MG63 (cell line): ENCODE results near the gene IGSF10. TPM values are rescaled to one million over a fixed set of nuclear protein-coding genes. Genes with fewer than 3 reads are reported as not detected.

Experiments used
- DNase-seq: peaks from one replicate; pipeline ENCODE4 v3.0.0-alpha.2; 2020
- H3K27me3 ChIP-seq: fragments of 250-450 bp; sonication (Bioruptor Pico); 2 replicates; pipeline ENCODE4 v1.5.1; 2020; ENCODE audit warnings: mild to moderate bottlenecking, moderate library complexity
- H3K36me3 ChIP-seq: fragments of 250-450 bp; sonication (Bioruptor Pico); 2 replicates; pipeline ENCODE4 v1.5.1; 2020; ENCODE audit warnings: mild to moderate bottlenecking, moderate library complexity
- H3K4me3 ChIP-seq: fragments of 250-450 bp; sonication (Bioruptor Pico); 2 replicates; pipeline ENCODE4 v1.5.1; 2020; ENCODE audit warnings: mild to moderate bottlenecking, moderate library complexity
- H3K9me3 ChIP-seq: fragments of 250-450 bp; sonication (Bioruptor Pico); 2 replicates; pipeline ENCODE4 v1.5.1; 2020; ENCODE audit warnings: mild to moderate bottlenecking, moderate library complexity
- total RNA-seq: library from RNA; depleted of rRNA; stranded (reverse); fragments of >200 nt; shearing (Covaris generic); gene quantifications from 2 replicates; pipeline ENCODE4 v1.2.3, GENCODE V29; 2014; ENCODE audit warnings: low replicate concordance

The IGSF10 gene
- total RNA-seq, 1 experiment from 2014 or later, result 0.10 TPM

DNA sequence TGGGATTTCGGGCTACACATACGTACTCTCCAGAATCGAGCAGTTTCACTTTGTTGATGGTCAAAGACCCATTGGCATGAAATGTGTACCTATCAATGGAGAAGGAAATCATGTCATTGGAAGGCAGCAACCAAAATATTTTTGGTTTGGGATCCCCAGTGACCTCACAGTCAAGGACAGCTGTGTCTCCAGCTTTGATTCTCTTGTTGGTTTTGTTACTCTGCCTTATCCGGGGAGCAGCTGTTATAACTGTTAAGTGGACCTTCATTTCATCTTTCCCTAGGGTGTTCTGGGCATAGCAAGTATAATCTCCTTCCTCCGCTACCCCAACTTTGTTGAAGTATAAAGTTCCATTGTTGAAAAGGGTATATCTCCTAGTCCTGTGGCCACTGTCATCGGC is 23.0 kb downstream of the IGSF10 start:
- H3K36me3 ChIP-seq, result no peaks in the 10 kb centered on the region
- H3K27me3 ChIP-seq, result no peaks in the 10 kb centered on the region
- H3K4me3 ChIP-seq, result no peak overlapping the region
- H3K9me3 ChIP-seq, result no peaks in the 10 kb centered on the region; the same call in 1 of the 2 replicates
- no peak for DNase-seq

DNA sequence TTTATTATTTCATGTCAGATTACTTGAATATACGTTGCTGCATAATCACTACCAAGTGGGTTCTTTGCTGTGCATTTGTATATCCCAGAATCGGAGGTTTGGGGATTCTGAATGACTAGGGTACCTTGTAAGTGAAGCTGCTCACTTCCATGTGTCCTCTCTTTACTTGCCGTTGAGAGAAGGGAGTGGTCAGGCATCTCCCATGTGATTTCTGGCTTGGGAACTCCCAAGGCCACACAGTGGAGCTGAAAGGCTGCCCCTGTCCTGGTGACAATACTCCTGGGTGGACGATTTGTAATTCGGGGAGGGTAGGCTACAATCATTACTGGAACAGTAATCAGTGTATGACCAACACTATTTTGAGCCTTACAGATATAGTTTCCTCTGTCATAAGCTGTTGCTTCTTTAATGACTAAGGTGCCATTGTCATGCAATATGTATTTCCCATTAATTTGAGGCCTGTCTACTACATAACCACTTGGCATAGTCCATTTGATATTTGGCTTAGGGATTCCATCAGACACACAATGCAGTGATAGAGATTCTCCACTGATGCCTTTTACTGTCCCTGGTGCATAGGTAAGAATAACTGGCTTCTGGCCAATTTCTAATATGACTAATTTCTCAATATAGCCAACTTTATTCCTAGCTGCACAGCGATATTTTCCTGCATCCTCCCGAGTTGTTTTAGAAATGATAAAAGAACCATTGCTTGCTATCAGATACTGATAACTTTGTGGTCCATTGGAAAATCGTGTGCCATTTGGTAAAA is 24.0 kb downstream of the IGSF10 start:
- H3K9me3 ChIP-seq, result no peaks in the 10 kb centered on the region; the same call in 1 of the 2 replicates
- no peaks in the 10 kb centered on the region for H3K27me3 ChIP-seq
- H3K36me3 ChIP-seq, result no peaks in the 10 kb centered on the region
- DNase-seq, result no peak
- no peak overlapping the region for H3K4me3 ChIP-seq

DNA sequence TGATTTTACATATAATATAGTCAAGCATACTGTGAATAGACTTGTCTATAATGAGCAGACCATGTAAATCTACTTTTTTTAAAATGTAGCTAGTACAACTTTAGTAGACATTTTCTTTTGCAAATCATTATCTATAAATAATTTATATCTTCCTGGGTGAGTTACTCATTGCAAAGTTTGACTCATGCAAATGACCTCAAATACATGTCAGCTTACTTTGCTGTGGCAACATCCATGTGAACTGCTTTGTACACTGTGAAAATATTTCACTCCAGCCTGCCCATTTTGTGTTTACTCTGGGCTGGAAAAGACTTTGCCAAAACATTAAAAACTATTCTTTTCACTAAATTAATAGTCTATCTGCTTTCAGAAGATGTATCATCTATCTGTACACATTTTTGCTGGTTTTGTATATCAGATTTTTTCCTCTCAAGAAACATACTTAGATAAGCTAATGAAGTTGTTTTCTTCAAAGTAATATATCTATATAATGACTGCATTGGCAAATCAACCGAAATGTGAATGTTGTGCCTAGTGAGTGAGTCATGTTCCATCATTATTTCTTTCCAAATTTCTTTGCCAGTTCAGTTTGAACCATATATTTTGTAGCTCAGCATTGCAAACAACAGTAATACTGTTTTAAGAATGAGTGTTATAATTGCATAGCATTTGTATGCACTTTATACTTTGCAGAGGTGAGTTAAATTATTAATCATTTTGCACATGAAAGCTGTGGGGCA is 26.5 kb downstream of the IGSF10 start:
- Histone ChIP-seq H3K4me3 (no peak overlapping the region), H3K27me3 (no peaks in the 10 kb centered on the region), H3K36me3 (no peaks in the 10 kb centered on the region), H3K9me3 (no peaks in the 10 kb centered on the region; the same call in 1 of the 2 replicates)
- peak; percentile 53 for DNase-seq

DNA sequence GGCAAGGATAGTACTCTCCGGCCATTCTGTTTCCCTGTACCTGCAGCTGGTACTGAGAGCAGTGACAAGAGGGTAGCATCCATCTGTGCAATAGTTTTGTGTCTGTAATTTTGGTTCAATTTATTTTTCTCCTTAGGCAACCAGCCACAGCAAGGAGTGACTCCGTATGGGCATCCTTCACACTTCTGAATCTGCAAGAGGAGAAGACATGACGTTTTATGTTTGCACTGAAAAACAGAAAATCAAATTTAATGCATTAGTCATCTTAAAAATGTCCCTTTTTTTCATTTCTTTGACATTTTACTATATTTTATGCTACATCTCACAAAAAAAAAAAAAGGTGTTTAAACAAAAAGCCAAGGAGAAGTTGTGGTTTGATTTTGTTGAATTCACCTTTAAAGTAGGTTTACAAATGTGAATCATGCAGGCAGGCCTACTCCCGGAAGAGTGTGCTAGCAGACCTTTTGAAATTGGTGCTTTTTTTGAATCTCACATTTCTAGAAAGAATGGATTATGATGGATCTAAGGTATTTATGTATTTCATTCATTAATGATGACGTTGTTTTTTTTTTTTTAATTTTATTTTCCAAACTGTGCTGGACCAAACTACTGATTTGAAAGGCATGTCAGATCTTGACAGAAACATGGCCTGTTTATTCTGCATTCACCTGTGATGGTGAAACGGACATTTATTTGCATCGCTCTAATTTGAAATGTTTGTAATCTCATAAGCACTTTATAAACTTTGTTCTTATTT is 28.1 kb downstream of the IGSF10 start:
- no peak for DNase-seq
- Histone ChIP-seq H3K27me3 (no peaks in the 10 kb centered on the region), H3K4me3 (no peak overlapping the region), H3K36me3 (no peaks in the 10 kb centered on the region), H3K9me3 (no peaks in the 10 kb centered on the region; the same call in 1 of the 2 replicates)

DNA sequence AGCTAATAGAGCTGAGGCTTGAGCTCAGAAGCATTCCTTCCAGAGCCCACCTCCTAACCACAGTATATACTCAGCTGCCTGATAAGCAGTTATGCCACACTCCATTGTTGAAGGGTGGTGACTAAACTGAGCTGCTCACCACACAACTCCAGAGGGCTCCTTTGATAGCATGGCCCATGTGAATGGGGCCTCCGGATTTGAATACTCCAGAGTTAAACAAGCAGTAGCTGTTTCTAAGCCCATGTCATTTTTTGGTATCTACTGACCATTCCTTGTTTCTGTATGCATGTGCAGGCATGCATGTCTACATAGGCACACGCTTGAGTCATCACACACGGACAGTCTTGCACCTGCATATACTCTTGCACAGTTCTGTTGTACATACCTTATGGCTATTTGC is 28.9 kb downstream of the IGSF10 start:
- H3K4me3 ChIP-seq, result no peak overlapping the region

DNA sequence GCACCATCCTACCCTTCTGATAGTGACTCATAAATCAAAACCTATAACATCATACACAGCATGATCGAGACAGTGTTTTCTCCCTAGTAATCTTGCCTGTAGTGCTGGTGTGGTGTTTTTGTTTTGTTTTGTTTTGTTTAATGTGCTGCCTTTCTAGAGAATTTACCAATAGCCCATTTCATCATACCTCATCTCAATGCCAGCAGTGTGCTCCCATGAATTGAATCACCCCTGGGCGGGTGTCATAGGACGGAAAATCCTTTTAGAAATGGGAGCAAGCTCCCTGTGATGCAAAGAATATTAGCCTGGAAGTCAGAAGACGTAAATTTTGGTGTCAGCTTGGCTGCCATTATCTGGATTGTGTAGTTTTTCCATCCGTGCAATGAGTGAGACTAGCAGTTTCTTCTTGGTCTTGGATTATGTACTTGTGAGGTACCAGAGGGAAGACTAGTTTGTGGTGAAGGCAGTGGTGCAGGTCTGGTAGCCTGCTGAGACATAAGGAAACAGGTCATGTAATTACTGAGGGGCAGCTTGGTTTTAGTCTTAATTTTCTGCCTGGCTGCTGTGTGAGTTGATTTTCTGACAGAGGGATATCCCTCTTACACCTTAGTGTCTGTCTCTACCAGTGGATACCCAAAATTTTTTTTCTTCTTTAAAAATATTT is 29.9 kb downstream of the IGSF10 start:
- no peaks in the 10 kb centered on the region for H3K36me3 ChIP-seq
- H3K27me3 ChIP-seq, result no peaks in the 10 kb centered on the region
- no peak for DNase-seq
- H3K4me3 ChIP-seq, result no peak overlapping the region
- no peaks in the 10 kb centered on the region; the same call in 1 of the 2 replicates for H3K9me3 ChIP-seq

More for the DNA sequence above, 28.9 kb downstream of the IGSF10 start:
- Histone ChIP-seq H3K9me3 (no peaks in the 10 kb centered on the region; the same call in 1 of the 2 replicates), H3K27me3 (no peaks in the 10 kb centered on the region), H3K36me3 (no peaks in the 10 kb centered on the region)
- DNase-seq, result no peak

DNA sequence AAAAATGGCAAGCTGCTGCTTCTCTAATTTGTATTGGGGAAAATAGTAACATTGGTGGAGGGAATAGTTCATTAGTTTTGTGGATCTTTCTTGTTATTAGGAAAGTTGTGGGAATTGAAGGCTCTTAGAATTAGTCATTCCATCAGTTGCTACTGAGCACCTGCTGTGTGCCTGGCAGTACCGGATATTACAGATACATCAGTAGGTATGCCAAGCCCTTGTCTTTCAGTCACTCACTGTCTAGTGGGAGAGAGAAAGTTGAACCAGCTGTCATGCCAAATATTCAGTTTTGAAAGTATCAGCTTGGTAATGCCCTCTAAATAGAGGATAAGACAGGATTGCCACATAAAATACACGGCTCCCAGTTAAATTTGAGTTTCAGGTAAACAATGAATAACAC is 32.5 kb downstream of the IGSF10 start:
- Histone ChIP-seq H3K9me3 (no peaks in the 10 kb centered on the region; the same call in 1 of the 2 replicates), H3K4me3 (no peak overlapping the region), H3K27me3 (no peaks in the 10 kb centered on the region), H3K36me3 (no peaks in the 10 kb centered on the region)
- peak; percentile 61 for DNase-seq

DNA sequence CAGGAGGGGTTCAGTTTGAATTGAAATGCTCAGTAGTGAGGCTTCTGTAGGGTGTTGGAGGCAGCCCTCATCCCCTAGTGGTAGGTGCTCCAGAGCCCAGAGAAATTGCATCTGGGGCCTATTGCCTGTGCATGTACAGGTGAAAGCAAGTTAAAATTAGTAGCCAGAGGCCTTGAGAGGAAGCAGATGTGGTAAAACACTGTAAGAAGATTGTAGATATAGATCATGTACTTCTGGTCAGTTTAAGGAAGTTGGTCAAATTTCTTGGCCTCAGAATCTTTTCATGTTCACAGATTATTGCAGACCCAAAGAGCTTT is 34.6 kb downstream of the IGSF10 start:
- Histone ChIP-seq H3K36me3 (no peaks in the 10 kb centered on the region), H3K9me3 (no peaks in the 10 kb centered on the region), H3K4me3 (no peak overlapping the region), H3K27me3 (no peaks in the 10 kb centered on the region)
- no peak for DNase-seq

DNA sequence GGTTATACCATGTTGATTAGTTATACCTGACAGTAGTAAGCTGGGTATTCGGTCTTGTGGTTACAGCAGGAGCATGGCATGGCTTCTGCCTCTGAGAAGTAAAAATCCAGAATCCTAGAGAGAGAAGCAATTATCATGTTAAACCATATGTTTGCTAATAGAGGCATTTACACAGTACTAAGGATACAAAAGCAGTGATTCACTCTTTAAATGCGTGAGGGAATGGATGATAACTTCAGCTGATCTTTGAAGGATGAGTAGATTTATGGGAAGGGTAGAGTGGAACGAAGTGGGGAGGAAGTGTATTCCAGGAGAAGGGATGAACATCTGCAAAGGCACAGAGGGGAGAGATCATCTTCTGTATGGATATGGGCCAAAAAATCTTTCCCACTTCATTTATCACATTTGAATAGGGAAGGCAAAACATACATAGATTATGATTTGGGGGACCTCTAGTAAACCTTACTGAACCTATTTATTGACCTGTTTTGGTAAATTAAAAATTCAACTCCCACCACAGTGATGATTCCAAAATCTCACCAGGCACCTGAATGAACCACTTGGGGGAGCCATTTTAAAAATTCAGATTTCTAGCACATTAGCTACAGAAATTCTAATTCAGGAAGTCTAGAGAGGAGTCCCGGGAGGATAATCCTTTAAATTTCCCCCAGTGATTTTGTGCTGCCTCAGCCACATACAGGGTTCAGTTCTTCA is 35.1 kb downstream of the IGSF10 start:
- H3K36me3 ChIP-seq, result no peaks in the 10 kb centered on the region
- no peaks in the 10 kb centered on the region for H3K27me3 ChIP-seq
- DNase-seq, result no peak
- H3K9me3 ChIP-seq, result no peaks in the 10 kb centered on the region
- H3K4me3 ChIP-seq, result no peak overlapping the region

DNA sequence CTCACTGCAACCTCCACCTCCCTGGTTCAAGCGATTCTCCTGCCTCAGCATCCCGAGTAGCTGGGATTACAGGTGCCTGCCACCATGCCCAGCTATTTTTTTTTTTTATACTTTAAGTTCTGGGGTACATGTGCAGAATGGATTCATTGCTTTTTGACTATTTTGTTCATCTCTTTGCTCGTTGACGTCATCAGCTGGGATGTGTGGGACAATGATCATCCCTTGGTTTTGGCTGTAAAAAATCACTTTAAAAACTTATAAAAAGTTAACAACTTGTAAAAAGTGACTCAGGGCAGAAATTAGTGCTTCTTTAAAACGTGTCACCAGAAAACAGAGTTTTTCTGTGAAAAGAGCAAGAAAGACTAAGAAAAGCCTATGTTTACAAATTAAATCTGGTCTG is 37.8 kb downstream of the IGSF10 start:
- no peaks in the 10 kb centered on the region for H3K9me3 ChIP-seq
- no peaks in the 10 kb centered on the region for H3K27me3 ChIP-seq
- H3K4me3 ChIP-seq, result no peak overlapping the region
- DNase-seq, result no peak
- no peaks in the 10 kb centered on the region for H3K36me3 ChIP-seq

DNA sequence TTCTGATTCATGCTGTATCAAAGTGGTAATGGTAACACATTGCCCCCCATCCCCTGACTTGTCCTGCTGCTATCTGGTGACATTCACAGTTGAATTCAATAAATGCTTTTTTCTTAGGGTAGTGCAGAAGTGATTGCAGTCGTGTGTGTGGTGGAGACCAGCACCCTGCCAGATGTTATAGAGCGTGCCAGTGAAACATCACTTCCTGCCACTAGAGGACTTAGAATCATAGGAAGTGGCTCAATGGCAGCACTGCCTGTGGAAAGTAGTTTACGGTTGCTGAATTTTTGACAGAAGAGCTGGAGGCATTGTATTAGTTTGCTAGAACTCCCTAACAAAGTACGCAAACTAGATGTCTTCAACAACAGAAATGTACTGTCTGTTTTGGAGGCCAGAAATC is 38.9 kb downstream of the IGSF10 start:
- no peaks in the 10 kb centered on the region for H3K27me3 ChIP-seq
- no peaks in the 10 kb centered on the region for H3K36me3 ChIP-seq

DNA sequence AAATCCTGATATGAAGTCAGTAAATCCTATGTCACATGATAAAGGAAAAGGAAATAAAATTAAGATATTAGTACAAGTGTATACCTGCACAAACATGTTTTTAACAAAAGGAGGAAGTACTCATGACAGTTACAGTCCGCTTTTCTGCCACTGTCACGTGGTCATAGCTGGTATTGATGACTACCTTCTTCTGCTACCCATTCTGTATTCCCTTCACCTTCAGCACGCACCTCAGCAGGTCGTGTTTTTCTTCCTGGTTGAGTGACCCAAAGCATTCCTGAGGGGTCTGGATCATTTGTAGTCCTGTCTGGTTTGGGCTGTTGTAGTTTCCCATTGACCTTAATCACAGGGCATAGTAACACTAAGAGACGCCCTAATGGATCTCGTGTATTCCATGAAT is 41.1 kb downstream of the IGSF10 start:
- no peaks in the 10 kb centered on the region for H3K27me3 ChIP-seq
- no peak for DNase-seq
- H3K9me3 ChIP-seq, result no peaks in the 10 kb centered on the region
- no peak overlapping the region for H3K4me3 ChIP-seq
- H3K36me3 ChIP-seq, result no peaks in the 10 kb centered on the region

More for the DNA sequence above, 38.9 kb downstream of the IGSF10 start:
- DNase-seq, result no peak
- H3K4me3 ChIP-seq, result no peak overlapping the region
- H3K9me3 ChIP-seq, result no peaks in the 10 kb centered on the region

DNA sequence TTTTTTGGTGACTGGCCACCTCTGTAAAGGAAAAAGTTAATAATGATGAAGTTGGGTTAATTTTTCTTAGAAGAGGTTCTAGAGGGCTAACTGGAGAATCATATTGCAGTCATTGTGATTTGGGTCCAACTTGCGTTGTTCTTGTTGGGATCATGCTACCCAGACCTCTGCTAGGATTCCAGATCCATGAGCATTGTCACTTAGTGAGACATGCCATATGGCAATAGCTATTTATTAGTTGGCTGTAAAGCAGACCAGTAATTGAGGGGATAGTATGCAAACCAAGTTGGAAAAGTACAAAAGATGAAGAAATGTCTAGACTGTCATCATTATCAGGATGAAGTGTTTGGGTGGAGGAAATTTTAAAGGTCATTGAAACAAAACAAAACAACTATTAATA is 45.6 kb downstream of the IGSF10 start:
- Histone ChIP-seq H3K36me3 (no peaks in the 10 kb centered on the region), H3K27me3 (no peaks in the 10 kb centered on the region), H3K9me3 (no peaks in the 10 kb centered on the region; the same call in 1 of the 2 replicates), H3K4me3 (no peak overlapping the region)
- DNase-seq, result no peak

DNA sequence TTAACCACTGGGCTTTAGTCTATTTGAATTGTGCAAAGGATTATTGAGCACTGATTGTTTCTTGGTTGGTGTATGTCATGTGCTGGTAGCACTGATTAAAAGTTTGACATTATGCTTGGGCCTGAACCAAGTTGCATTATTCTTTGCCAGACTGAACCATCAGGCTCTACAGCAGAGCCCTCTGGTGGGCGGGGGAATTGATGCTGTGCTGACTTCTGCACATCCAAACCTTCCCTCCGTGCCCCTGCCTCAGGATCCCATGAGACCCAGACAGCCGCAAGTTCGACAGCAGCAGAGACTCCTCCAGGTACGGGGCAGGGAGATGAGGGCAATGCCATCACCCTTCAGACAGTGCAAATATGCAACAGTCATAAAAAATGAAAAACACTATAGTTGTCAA is 47.9 kb downstream of the IGSF10 start:
- H3K9me3 ChIP-seq, result no peaks in the 10 kb centered on the region; the same call in 1 of the 2 replicates
- H3K36me3 ChIP-seq, result no peaks in the 10 kb centered on the region

More for the DNA sequence above, 47.9 kb downstream of the IGSF10 start:
- H3K4me3 ChIP-seq, result no peak overlapping the region
- DNase-seq, result no peak
- H3K27me3 ChIP-seq, result no peaks in the 10 kb centered on the region
